HepG2 (cell line): ENCODE results near the gene RTP2. TPM values are rescaled to one million over a fixed set of nuclear protein-coding genes. Genes with fewer than 3 reads are reported as not detected.

Experiments used
- ARID4A ChIP-seq: sonication (generic); formaldehyde crosslinking; IDR thresholded peaks from 2 replicates; pipeline ENCODE4 v1.5.0; 2020; ENCODE audit warnings: mild to moderate bottlenecking, missing genetic modification reagents, borderline replicate concordance
- BRCA1 ChIP-seq: sonication (generic); formaldehyde crosslinking; IDR thresholded peaks from 2 replicates; pipeline ENCODE4 v1.4.0; 2020; ENCODE audit warnings: missing genetic modification reagents
- DZIP1 ChIP-seq: sonication (generic); formaldehyde crosslinking; IDR thresholded peaks from 2 replicates; pipeline ENCODE4 v1.5.0; 2020; ENCODE audit warnings: mild to moderate bottlenecking, missing genetic modification reagents
- HOXA7 ChIP-seq: sonication (generic); formaldehyde crosslinking; IDR thresholded peaks from 2 replicates; pipeline ENCODE4 v1.8.1; 2022; ENCODE audit warnings: mild to moderate bottlenecking, missing genetic modification reagents, moderate library complexity
- HOXA9 ChIP-seq: sonication (generic); formaldehyde crosslinking; IDR thresholded peaks from 2 replicates; pipeline ENCODE4 v1.8.1; 2022; ENCODE audit warnings: missing genetic modification reagents, mild to moderate bottlenecking, moderate library complexity, borderline replicate concordance
- IKZF4 ChIP-seq: sonication (generic); formaldehyde crosslinking; IDR thresholded peaks from 2 replicates; pipeline ENCODE4 v1.5.1; 2020; ENCODE audit warnings: borderline replicate concordance, mild to moderate bottlenecking, low read depth, missing genetic modification reagents; ENCODE audit errors: not compliant biosample characterization
- MBD4 ChIP-seq: IDR thresholded peaks from 2 replicates; pipeline ENCODE4 v1.6.1; 2012; ENCODE audit warnings: low read length, inconsistent platforms, borderline replicate concordance
- MXD4 ChIP-seq: IDR thresholded peaks from 2 replicates; pipeline ENCODE4 v1.6.1; 2016; ENCODE audit warnings: mild to moderate bottlenecking, missing biosample characterization, missing genetic modification reagents
- NR2F2 ChIP-seq: IDR thresholded peaks from 2 replicates; pipeline ENCODE4 v1.6.1; 2012; ENCODE audit warnings: low read depth, inconsistent platforms, borderline replicate concordance
- SP140L ChIP-seq: sonication (generic); formaldehyde crosslinking; IDR thresholded peaks from 2 replicates; pipeline ENCODE4 v1.4.0; 2020; ENCODE audit warnings: missing genetic modification reagents, borderline replicate concordance
- USF2 ChIP-seq, 2 experiments: sonication (generic) in 1 of 2; formaldehyde crosslinking in 1 of 2; IDR thresholded peaks; 2 replicates each; pipeline versions ENCODE4 v1.5.1 to v1.6.1; 2011 to 2020; ENCODE audit warnings: borderline replicate concordance in 1 of 2, low read depth in 1 of 2, low read length in 1 of 2, mild to moderate bottlenecking in 1 of 2, missing genetic modification reagents in 1 of 2, moderate library complexity in 1 of 2
- XRCC5 ChIP-seq: fragments of 200-400 bp; formaldehyde crosslinking; optimal IDR thresholded peaks from 2 replicates; pipeline ENCODE3; 2017; ENCODE audit warnings: mild to moderate bottlenecking, low read length
- ZBTB1 ChIP-seq: sonication (generic); formaldehyde crosslinking; IDR thresholded peaks from 2 replicates; pipeline ENCODE4 v1.4.0; 2020; ENCODE audit warnings: missing genetic modification reagents, borderline replicate concordance
- ZNF33B ChIP-seq: sonication (generic); formaldehyde crosslinking; IDR thresholded peaks from 2 replicates; pipeline ENCODE4 v1.5.1; 2020; ENCODE audit warnings: mild to moderate bottlenecking, missing genetic modification reagents
- ZNF414 ChIP-seq: sonication (generic); formaldehyde crosslinking; IDR thresholded peaks from 2 replicates; pipeline ENCODE4 v1.5.0; 2020; ENCODE audit warnings: missing genetic modification reagents
- ZNF501 ChIP-seq: sonication (generic); formaldehyde crosslinking; IDR thresholded peaks from 2 replicates; pipeline ENCODE4 v1.5.1; 2020; ENCODE audit warnings: mild to moderate bottlenecking, moderate library complexity, missing genetic modification reagents
- ZNF83 ChIP-seq: sonication (generic); formaldehyde crosslinking; IDR thresholded peaks from 2 replicates; pipeline ENCODE4 v1.4.0; 2020; ENCODE audit warnings: missing genetic modification reagents, mild to moderate bottlenecking, borderline replicate concordance
- polyA plus RNA-seq, 8 experiments: library from polyadenylated mRNA; depleted of rRNA in 3 of 8; stranded (reverse) in 7 of 8; unstranded in 1 of 8; fragments of >200 nt; fragmentation: Illumina TruSeq in 4 of 8; extraction: Trizol in 4 of 8; gene quantifications; 2 replicates each; pipeline versions ENCODE4 v1.2.1 to v1.2.3, GENCODE V29; 2011 to 2016; ENCODE audit warnings: low read depth in 4 of 8, missing spikeins in 1 of 8, mixed read lengths in 1 of 8; ENCODE audit not compliant: insufficient read depth in 1 of 8
- total RNA-seq, 5 experiments: library from RNA; depleted of rRNA; stranded (reverse); fragments of >200 nt; fragmentation: Illumina TruSeq; extraction: Trizol; gene quantifications; 2 replicates each; pipeline ENCODE4 v1.2.3, GENCODE V29; 2016; ENCODE audit warnings: low read depth in 1 of 5

The RTP2 gene
- total and polyA plus RNA-seq, 2 of the 13 experiments (the other 11 are each of a cell fraction or from before 2014, with no cell fraction given), result not detected

- peak; percentile 96 for TF ChIP-seq USF2 (IDR thresholded peaks at IDR 0.05; ENCODE audit: low read depth, low read length)
- peak; percentile 97; the same call in 1 of the 2 replicates for TF ChIP-seq USF2 (CRISPR knock-in tag; IDR thresholded peaks at IDR 0.05; ENCODE audit: borderline replicate concordance)
- peak; percentile 45; the same call in 1 of the 2 replicates for TF ChIP-seq MXD4
- TF ChIP-seq SP140L (CRISPR knock-in tag), result no peak
- no peak for TF ChIP-seq HOXA9 (CRISPR knock-in tag)
- TF ChIP-seq DZIP1 (CRISPR knock-in tag), result no peak
- TF ChIP-seq NR2F2, result no peak; the same call in 1 of the 2 replicates
- TF ChIP-seq XRCC5, result peak; percentile 71
- TF ChIP-seq ZNF414, result 0 out of 2 replicates have a peak, but pooled peaks have one; percentile 24
- TF ChIP-seq ZNF501 (CRISPR knock-in tag), result peak; percentile 91
- TF ChIP-seq MBD4, result no peak; the same call in 1 of the 2 replicates
- TF ChIP-seq IKZF4 (CRISPR knock-in tag), result no peak
- peak; percentile 64; the same call in 1 of the 2 replicates for TF ChIP-seq ARID4A (CRISPR knock-in tag)
- peak; percentile 95 for TF ChIP-seq BRCA1 (CRISPR knock-in tag)
- TF ChIP-seq ZNF83 (CRISPR knock-in tag), result no peak
- no peak for TF ChIP-seq ZBTB1
- TF ChIP-seq ZNF33B (CRISPR knock-in tag), result no peak
- no peak for TF ChIP-seq HOXA7
Measured at GRCh38 chr3:187745201-187746058, 43.1 kb upstream of the RTP2 start, which contains the start of gene BCL6 (continued).
